PC-3 (cell line): ENCODE results near the gene PTBP1.

Experiments used
- CTCF ChIP-seq: fragments of 300-600 bp; sonication (generic); conservative IDR thresholded peaks from 2 replicates; pipeline ENCODE4 v1.5.1; 2017; ENCODE audit warnings: antibody characterized with exemption, low read depth, mild to moderate bottlenecking, low read length
- EZH2 ChIP-seq: fragments of 300-600 bp; sonication (generic); IDR thresholded peaks from one replicate; pipeline ENCODE4 v1.6.1; 2017; ENCODE audit warnings: antibody characterized with exemption, mild to moderate bottlenecking, low read length; ENCODE audit not compliant: unreplicated experiment
- EZH2phosphoT487 ChIP-seq: fragments of 300-600 bp; sonication (generic); IDR thresholded peaks from 2 replicates; pipeline ENCODE4 v1.6.1; 2018; ENCODE audit warnings: mild to moderate bottlenecking, antibody characterized with exemption, low read length, borderline replicate concordance

DNA sequence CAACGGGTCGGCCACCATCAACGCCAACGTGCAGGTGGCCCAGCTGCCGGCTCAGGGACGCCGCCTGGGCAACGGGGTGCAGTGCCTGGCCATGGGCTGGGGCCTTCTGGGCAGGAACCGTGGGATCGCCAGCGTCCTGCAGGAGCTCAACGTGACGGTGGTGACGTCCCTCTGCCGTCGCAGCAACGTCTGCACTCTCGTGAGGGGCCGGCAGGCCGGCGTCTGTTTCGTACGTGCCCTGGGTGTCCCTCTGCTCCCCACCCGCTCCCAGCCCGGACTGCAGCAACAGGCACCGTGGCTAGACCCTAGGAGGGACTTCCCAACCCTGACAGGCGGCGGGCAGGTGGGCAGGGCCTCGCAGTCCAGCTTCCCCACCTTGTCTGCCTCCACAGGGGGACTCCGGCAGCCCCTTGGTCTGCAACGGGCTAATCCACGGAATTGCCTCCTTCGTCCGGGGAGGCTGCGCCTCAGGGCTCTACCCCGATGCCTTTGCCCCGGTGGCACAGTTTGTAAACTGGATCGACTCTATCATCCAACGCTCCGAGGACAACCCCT is 58.4 kb downstream of the PTBP1 start:
- no peak for TF ChIP-seq CTCF
- no peak for TF ChIP-seq EZH2
- no peak for TF ChIP-seq EZH2phosphoT487
